HG02571 (cell line): ENCODE measurements around the gene TAC4.

Experiments
- ATAC-seq: cut with Tn5 transposase; IDR thresholded peaks from one replicate; pipeline ENCODE4 v1.9.1; 2021; ENCODE audit warnings: mild to moderate bottlenecking, moderate library complexity; ENCODE audit not compliant: unreplicated experiment

Gene TAC4

GRCh38 chr17:49873466-49873865 lies 25.6 kb upstream of the TAC4 start:
- no peak for ATAC-seq

- ATAC-seq = no peak
These were observed 25.0 kb upstream of the TAC4 start for GRCh38 chr17:49872754-49873377.

- no peak for ATAC-seq
These were observed 23.3 kb upstream of the TAC4 start for GRCh38 chr17:49871211-49871610.

GRCh38 chr17:49870298-49870697 lies 22.4 kb upstream of the TAC4 start:
- no peak for ATAC-seq

- ATAC-seq = no peak
These were observed 21.1 kb upstream of the TAC4 start for GRCh38 chr17:49869038-49869374.

GRCh38 chr17:49866882-49867413 lies 19.1 kb upstream of the TAC4 start:
- ATAC-seq = no peak

GRCh38 chr17:49866019-49866380 lies 18.1 kb upstream of the TAC4 start:
- ATAC-seq = no peak

- ATAC-seq = no peak
These were observed 15.0 kb upstream of the TAC4 start for GRCh38 chr17:49862781-49863331.

GRCh38 chr17:49861150-49861884 lies 13.4 kb upstream of the TAC4 start:
- no peak for ATAC-seq

GRCh38 chr17:49859991-49860953 lies 12.4 kb upstream of the TAC4 start:
- no peak for ATAC-seq

GRCh38 chr17:49858796-49859195 lies 10.9 kb upstream of the TAC4 start:
- no peak for ATAC-seq

- ATAC-seq = no peak
These were observed 6.3 kb upstream of the TAC4 start for GRCh38 chr17:49854126-49854525.

- no peak for ATAC-seq
These were observed 5.7 kb upstream of the TAC4 start for GRCh38 chr17:49853470-49854015.

- no peak for ATAC-seq
These were observed 3.8 kb upstream of the TAC4 start for GRCh38 chr17:49851387-49852291.

- no peak for ATAC-seq
These were observed 3.0 kb upstream of the TAC4 start for GRCh38 chr17:49850772-49851386.

- ATAC-seq = no peak
These were observed 2.3 kb upstream of the TAC4 start for GRCh38 chr17:49850218-49850610.

- ATAC-seq = no peak
These were observed 870 bp upstream of the TAC4 start for GRCh38 chr17:49848739-49849138.

- ATAC-seq = no peak
These were observed 744 bp downstream of the TAC4 start for GRCh38 chr17:49846938-49847712.

GRCh38 chr17:49845321-49845720 lies 2.5 kb downstream of the TAC4 start:
- ATAC-seq = no peak
